GM12874 (cell line): Measurements from ENCODE around the gene FAM180B.

Source experiments
- TF ChIP-seq, protein P1 (sequence below): IDR thresholded peaks from 2 replicates; pipeline ENCODE4 v1.5.1; 2011; ENCODE audit warnings: low read depth, mild to moderate bottlenecking, control low read depth, low read length, moderate library complexity; ENCODE audit not compliant: insufficient read depth

FAM180B gene

GRCh38 chr11:47626234-47626633, 39.8 kb downstream of the FAM180B start:
- TF ChIP-seq, protein P1, sequence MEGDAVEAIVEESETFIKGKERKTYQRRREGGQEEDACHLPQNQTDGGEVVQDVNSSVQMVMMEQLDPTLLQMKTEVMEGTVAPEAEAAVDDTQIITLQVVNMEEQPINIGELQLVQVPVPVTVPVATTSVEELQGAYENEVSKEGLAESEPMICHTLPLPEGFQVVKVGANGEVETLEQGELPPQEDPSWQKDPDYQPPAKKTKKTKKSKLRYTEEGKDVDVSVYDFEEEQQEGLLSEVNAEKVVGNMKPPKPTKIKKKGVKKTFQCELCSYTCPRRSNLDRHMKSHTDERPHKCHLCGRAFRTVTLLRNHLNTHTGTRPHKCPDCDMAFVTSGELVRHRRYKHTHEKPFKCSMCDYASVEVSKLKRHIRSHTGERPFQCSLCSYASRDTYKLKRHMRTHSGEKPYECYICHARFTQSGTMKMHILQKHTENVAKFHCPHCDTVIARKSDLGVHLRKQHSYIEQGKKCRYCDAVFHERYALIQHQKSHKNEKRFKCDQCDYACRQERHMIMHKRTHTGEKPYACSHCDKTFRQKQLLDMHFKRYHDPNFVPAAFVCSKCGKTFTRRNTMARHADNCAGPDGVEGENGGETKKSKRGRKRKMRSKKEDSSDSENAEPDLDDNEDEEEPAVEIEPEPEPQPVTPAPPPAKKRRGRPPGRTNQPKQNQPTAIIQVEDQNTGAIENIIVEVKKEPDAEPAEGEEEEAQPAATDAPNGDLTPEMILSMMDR = no peak

DNA sequence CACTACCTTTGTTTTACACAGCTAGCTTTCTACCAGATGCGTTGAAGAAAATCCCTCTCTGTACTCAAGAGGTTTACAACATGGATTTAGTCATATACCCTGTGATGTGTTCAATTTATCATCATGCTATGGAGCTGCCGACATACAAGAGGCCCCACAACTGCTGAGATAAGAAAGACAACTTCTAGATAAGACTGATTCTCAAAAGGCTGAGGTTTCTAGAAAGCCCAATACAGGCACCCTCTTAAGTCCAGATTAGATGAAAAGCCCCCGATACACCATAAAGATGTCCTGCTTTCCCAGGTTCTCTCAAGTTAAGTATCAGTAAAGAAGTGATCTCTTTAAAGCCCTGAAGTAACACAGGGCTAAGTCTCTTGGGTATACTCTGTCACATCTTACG, 41.5 kb downstream of the FAM180B start:
- TF ChIP-seq, protein P1 = no peak

DNA sequence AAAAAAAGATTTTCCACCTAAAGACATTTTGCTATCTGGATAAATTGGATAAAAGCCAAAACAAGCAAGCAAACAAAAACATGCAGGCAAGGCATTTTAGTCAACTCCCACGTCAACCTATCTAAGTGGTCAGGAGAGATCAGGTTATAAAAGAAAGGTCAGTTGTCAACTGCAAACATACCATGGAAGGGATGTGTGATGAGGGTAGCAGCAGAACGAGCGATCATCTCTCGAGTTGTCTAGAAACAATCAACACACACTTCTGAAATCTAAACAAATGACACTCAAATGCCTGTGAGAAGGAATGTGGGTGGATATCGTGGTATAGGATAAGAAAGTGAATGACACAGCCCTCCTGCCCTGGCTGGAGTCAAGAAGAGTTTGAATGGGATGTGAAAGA, 45.0 kb downstream of the FAM180B start:
- TF ChIP-seq, protein P1 = no peak
